GM12872 (cell line): ENCODE results near the gene CDH1.
A peak's percentile ranks its signal among the peaks of the same experiment; 100 is the strongest.

Experiments used
- CTCF ChIP-seq: IDR thresholded peaks from 3 replicates; pipeline ENCODE4 v1.5.1; 2011; ENCODE audit warnings: low read depth, mild to moderate bottlenecking, low read length, moderate library complexity; ENCODE audit not compliant: insufficient read depth

Gene CDH1

DNA sequence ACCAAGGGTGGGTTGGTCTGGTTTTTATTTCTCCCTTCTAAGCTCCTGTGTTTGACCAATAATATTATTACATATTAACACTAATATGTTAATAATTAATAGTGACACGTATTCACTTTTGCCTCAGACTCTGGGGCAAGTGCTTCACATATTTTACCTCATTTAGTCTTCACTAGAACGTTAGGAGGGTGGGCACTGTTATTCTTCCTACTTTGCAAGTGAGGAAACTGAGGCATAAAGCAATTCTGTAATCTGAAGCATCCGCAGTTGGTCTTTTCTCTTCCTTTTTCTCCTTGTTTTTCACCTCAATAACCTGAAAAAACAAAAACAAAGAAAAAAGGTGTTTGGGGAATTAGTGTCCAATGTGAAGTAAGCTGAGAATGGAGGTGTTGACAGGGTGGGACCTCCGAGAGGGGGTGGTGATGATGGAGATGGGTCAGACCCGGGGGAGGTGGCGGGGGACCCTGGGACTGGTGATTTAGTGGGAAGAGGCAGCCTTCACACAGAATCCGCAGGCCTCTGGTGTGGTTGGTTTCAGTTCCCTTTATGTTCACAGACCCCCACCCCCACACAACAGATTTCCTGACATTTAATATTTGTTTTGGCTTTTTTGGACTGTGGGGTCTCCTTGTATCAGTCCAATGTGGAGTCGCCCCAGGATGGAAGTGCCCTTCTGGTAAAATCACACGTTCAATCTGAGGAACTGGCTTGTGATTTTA lies 3.7 kb downstream of the CDH1 start:
- TF ChIP-seq CTCF = no peak

GRCh38 chr16:68743664-68744063 lies 6.6 kb downstream of the CDH1 start:
- no peak for TF ChIP-seq CTCF

GRCh38 chr16:68744744-68745280 lies 7.7 kb downstream of the CDH1 start:
- TF ChIP-seq CTCF = no peak

DNA sequence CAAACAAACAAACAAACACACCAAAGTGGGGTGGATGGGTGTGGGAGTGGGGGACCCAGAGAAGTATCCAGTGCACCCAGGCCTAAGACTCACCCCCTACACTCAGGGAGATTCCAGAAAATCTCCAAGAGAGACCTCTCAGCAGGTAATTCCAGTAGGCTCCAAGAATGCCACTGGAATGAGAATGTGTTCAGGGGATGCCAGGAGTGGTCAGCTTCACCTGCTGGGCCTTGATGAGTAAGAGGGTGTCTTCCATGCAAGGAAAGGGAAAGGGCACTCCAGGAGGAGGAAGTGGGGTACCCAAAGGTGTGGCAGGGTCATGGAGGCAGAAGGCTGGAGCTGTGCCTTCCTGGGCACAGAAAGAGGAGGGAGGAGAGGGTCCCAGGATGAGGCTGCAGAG lies 9.9 kb downstream of the CDH1 start:
- TF ChIP-seq CTCF = no peak

DNA sequence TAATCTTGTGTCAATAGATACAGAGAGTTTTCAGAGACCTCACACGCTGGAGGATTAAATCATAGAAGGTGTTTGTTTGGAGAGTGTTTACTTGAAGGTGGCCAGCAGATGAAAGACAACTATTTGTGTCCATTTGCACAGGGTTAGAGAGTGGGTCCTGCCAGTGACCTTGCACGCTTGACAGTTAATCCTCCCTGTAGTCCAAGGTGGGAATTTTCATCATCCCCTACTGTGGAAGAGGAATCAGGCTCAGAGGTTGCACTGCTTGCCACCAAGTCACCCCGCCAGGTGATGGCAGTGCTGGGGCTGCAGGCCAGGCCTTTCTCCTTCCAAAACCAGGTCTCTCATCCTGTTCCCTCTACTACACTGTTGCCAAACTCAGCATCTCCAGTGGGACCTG lies 12.3 kb downstream of the CDH1 start:
- peak; percentile 32 for TF ChIP-seq CTCF

- TF ChIP-seq CTCF = no peak
These were observed 13.2 kb downstream of the CDH1 start for GRCh38 chr16:68750193-68750695.

DNA sequence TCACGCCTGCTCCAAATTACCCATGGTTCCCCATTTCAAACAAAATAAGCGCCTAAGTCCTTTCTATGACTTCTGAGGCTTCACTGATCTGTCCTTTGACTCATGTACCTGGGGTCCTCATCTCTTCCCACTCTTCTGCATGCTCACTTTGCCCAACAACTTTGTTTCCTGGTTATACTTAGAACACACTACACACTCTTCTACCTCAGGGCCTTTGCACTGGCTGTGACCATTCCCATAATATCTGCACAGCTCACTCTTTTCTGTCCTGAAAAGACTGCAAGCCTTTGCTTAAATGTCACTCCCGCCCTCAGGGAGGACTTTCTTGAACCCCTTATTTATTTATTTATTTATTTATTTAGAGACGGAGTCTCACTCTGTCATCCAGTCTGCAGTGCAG lies 14.1 kb downstream of the CDH1 start:
- TF ChIP-seq CTCF = no peak
